ENCODE measurements around the gene INPP5D.

DNA sequence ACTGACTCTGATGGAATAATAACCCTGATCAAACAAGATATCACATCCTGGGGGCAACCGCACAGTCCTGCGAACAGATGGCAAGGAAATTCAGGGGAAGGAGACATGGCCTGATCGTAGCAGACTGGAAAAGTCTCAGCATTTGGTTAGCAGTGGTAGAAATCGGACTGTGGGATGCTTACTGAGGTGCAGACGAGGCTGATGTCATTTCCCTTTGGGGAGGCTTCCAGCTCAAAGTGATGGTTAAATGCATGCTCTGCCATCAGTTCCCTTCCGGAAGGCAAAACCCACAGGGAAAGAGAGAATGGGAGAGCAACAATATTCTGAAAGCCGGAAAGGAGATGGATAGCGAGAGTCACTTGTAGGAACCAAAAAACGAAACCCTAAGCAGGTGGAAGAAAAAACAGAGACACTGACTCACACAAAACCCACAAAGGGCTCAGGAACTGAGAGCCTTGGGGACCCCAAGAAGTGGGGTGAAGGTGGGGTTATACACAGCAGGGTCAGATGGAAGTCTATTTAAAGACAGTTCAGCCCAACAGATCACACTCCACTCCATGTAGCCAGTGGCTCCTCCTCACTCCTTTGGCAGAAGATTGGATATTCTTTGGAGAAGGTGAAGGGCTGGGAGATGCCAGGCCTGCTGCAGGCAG, 93.1 kb downstream of the INPP5D start:
- TF ChIP-seq CTCF (IDR thresholded peaks at IDR 0.05) = no peak
- no peak for TF ChIP-seq POLR2A (IDR thresholded peaks at IDR 0.05)
- TF ChIP-seq POLR2AphosphoS5 (IDR thresholded peaks at IDR 0.05) = no peak
- no peak for TF ChIP-seq EP300 (IDR thresholded peaks at IDR 0.05; ENCODE audit: low read depth)

Measured in transverse colon (tissue), 4 donors.